WTC11 (cell line): ENCODE results near the gene TASP1.

ENCODE experiments used
- CREB1 ChIP-seq: sonication (generic); formaldehyde crosslinking; IDR thresholded peaks from 2 replicates; pipeline ENCODE4 v1.8.0; 2023; ENCODE audit warnings: mild to moderate bottlenecking, missing genetic modification reagents
- CREM ChIP-seq: sonication (generic); formaldehyde crosslinking; IDR thresholded peaks from 2 replicates; pipeline ENCODE4 v1.8.1; 2022; ENCODE audit warnings: mild to moderate bottlenecking, missing genetic modification reagents, moderate library complexity
- CTCF ChIP-seq: fragments of 200-600 bp; IDR thresholded peaks from 2 replicates; pipeline ENCODE4 v1.8.0; 2022; ENCODE audit warnings: antibody characterized with exemption
- EMX1 ChIP-seq: fragments of 250-450 bp; sonication (Bioruptor Pico); IDR thresholded peaks from 2 replicates; pipeline ENCODE4 v1.8.0; 2021; ENCODE audit warnings: mild to moderate bottlenecking
- FOXK1 ChIP-seq: sonication (generic); formaldehyde crosslinking; IDR thresholded peaks from 2 replicates; pipeline ENCODE4 v1.8.0; 2022; ENCODE audit warnings: mild to moderate bottlenecking, moderate library complexity, missing genetic modification reagents
- IRF2 ChIP-seq: sonication (generic); formaldehyde crosslinking; IDR thresholded peaks from 2 replicates; pipeline ENCODE4 v1.8.0; 2022; ENCODE audit warnings: low read depth, missing genetic modification reagents, borderline replicate concordance
- JUN ChIP-seq: sonication (generic); formaldehyde crosslinking; IDR thresholded peaks from 2 replicates; pipeline ENCODE4 v1.8.0; 2023; ENCODE audit warnings: mild to moderate bottlenecking, missing genetic modification reagents
- NR1H2 ChIP-seq: sonication (generic); formaldehyde crosslinking; IDR thresholded peaks from 2 replicates; pipeline ENCODE4 v1.9.0; 2021; ENCODE audit warnings: mild to moderate bottlenecking, moderate library complexity, missing genetic modification reagents
- SP1 ChIP-seq: sonication (generic); formaldehyde crosslinking; conservative IDR thresholded peaks from 2 replicates; pipeline ENCODE4 v1.8.1; 2022; ENCODE audit warnings: missing genetic modification reagents
- ZBTB21 ChIP-seq: sonication (generic); formaldehyde crosslinking; IDR thresholded peaks from 2 replicates; pipeline ENCODE4 v1.8.1; 2023; ENCODE audit warnings: mild to moderate bottlenecking, missing genetic modification reagents, borderline replicate concordance
- ZMAT4 ChIP-seq: fragments of 250-450 bp; sonication (Bioruptor Pico); IDR thresholded peaks from 2 replicates; pipeline ENCODE4 v1.9.0; 2021; ENCODE audit warnings: mild to moderate bottlenecking
- ZNF423 ChIP-seq: fragments of 250-450 bp; sonication (Bioruptor Pico); IDR thresholded peaks from 2 replicates; pipeline ENCODE4 v2.1.2; 2022; ENCODE audit warnings: mild to moderate bottlenecking, moderate library complexity
- TF ChIP-seq, protein P1 (sequence below): sonication (generic); formaldehyde crosslinking; IDR thresholded peaks from 2 replicates; pipeline ENCODE4 v1.8.1; 2023; ENCODE audit warnings: mild to moderate bottlenecking, moderate library complexity, missing genetic modification reagents
- TF ChIP-seq, protein P2 (sequence below): sonication (generic); formaldehyde crosslinking; IDR thresholded peaks from 2 replicates; pipeline ENCODE4 v1.8.1; 2022; ENCODE audit warnings: low read depth, mild to moderate bottlenecking, moderate library complexity, missing genetic modification reagents, borderline replicate concordance

- TF ChIP-seq NR1H2 (no peak), ZMAT4 (CRISPR knock-in tag) (no peak), CTCF (no peak), JUN (CRISPR knock-in tag) (no peak), CREB1 (CRISPR knock-in tag) (no peak), SP1 (CRISPR knock-in tag) (no peak), ZNF423 (CRISPR knock-in tag) (no peak), IRF2 (CRISPR knock-in tag) (no peak), EMX1 (CRISPR knock-in tag) (no peak), CREM (CRISPR knock-in tag) (no peak), ZBTB21 (CRISPR knock-in tag) (no peak), FOXK1 (no peak)
- TF ChIP-seq, protein P1, sequence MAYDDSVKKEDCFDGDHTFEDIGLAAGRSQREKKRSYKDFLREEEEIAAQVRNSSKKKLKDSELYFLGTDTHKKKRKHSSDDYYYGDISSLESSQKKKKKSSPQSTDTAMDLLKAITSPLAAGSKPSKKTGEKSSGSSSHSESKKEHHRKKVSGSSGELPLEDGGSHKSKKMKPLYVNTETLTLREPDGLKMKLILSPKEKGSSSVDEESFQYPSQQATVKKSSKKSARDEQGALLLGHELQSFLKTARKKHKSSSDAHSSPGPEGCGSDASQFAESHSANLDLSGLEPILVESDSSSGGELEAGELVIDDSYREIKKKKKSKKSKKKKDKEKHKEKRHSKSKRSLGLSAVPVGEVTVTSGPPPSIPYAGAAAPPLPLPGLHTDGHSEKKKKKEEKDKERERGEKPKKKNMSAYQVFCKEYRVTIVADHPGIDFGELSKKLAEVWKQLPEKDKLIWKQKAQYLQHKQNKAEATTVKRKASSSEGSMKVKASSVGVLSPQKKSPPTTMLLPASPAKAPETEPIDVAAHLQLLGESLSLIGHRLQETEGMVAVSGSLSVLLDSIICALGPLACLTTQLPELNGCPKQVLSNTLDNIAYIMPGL (CRISPR knock-in tag): no peak
- TF ChIP-seq, protein P2, sequence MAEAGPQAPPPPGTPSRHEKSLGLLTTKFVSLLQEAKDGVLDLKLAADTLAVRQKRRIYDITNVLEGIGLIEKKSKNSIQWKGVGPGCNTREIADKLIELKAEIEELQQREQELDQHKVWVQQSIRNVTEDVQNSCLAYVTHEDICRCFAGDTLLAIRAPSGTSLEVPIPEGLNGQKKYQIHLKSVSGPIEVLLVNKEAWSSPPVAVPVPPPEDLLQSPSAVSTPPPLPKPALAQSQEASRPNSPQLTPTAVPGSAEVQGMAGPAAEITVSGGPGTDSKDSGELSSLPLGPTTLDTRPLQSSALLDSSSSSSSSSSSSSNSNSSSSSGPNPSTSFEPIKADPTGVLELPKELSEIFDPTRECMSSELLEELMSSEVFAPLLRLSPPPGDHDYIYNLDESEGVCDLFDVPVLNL: no peak
Measured at GRCh38 chr20:13401596-13401995, 237.1 kb downstream of the TASP1 start.
